Measurements from ENCODE around the gene CARS1.

Gene CARS1

DNA sequence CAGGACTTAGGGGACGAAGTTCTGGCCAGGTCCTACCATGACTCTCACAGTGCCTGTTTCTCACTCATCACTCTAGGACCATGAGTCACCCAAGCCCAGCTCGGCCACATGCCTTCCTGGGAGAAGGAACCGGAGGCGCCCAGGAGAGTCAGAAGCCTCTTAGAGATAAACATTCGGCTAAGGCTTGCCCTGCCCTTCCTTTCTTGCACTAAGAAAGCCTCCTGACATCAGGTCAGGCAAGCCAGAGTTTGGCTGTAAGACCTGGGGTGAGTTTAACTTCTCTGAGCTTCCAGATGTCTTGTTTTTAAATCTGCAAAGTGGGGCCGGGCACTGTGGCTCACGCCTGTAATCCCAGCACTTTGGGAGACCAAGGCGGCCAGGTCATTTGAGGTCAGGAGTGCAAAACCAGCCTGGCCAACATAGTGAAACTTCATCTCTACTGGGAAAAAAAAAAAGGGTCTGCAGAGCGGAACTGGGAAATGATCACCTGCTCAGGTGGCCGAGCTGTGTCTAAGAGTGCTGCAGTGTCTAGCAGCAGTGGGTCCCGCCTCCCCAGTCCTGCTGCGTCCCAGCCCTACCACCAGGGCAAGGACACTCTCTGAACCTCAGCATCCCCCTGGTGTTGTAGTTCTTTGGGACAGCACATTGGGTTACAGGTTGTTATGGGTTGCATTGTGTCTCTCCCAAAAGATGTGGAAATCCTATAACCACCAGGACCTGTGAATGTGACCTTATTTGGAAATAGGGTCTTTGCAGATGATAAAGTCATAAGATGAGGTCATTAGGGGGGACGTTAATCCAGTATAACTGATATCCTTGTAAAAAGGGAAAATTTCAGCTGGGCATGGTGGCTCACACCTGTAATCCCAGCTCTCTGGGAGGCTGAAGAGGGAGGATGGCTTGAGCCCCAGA, 1.8 kb upstream of the CARS1 start:
- no peak for DNase-seq
- no peak for ATAC-seq

DNA sequence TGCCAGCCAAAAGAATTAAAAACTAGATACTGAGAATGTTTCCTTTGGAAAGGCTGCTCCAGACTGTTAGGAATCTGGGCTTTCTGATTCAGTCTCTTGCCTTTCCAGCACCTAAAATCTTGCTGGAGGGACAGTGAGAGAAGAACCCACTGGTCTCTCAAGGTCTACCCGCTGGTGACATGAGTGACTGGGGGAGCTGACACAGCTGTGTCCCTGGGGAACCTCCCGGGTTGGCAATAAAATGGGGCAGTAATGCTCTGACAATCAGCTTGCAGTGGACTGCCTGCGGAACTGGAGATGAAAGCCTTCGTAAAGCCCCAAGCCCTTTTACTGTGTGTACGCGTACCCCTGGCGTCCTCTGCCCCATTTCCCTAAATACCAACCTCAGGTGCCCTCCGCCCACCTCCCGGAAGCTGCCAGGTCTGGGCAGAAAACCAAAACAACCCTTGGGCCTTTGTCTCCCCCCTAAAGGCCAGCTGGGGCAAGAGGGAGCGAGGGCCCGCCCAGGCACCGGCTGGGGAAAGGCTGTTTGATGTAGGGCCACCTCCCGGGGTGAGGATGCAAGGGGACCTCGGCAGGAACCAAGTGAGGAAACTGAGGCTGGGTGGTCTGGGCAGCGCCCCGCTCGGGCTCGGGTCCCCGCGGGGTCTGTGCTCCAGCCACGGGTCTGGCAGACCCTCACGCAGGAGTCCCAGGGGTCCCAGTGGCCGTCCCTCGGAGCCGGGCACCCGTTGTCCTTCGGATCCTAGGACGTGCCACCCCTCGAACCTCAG, 741 bp downstream of the CARS1 start:
- DNase-seq (peak; percentile 48), ATAC-seq (no peak)

DNA sequence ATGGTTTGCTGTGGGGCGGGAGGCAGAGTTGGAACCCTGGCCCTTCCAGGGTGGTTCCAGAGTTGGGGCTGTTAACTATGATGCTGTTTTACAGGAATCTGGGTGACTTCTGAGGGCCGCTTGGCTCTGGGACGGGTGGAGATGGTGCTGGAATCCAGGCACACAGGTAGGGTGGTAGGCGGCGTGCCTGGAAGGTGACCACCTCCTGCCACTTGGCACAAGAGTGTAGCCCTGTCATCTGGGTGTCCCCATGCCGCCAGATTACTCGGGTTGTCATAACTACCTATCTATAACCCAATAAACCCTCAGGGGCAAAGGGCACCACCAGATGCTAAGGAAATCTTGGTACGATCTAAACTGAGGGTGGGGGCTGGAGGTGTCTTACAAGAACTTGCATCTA, 1.3 kb downstream of the CARS1 start:
- no peak for ATAC-seq
- no peak for DNase-seq

DNA sequence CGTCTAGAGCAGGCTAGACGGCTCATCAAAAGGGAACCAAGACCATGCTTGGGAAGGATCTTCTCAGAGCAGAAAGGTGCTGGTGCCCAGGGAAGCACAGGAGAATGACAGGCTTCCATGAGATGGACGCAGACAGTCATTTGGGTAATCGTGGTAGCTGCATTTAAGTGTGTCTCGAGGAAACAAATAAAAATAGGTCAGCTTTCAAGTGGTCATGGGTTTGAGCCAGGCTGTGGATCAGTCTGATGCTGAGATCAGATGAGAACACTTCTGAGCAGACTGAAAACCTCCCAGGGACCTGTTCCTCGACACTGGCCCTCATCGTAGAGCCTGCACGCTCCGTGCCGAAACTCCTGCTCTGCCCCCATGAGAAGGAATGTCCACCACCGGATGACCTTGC, 4.7 kb downstream of the CARS1 start:
- DNase-seq = no peak
- no peak for ATAC-seq

DNA sequence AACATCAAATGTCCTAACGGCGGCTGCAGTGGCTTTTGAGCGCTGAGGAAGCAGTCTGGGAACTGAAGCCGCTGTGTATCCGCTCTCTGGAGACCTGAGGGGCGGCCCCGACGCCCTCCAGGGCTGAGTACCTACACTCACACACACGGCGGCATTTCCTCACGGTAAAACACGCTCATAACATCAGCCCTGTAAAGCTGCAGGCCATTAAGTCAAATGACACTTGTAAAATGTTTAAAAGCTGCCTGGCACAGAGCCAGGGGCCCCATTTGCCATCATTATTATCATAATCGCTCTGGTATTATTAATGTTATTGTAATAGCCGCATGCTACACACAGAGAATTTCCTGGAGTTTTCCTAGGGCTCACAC, 5.1 kb downstream of the CARS1 start:
- ATAC-seq (no peak), DNase-seq (no peak)

DNA sequence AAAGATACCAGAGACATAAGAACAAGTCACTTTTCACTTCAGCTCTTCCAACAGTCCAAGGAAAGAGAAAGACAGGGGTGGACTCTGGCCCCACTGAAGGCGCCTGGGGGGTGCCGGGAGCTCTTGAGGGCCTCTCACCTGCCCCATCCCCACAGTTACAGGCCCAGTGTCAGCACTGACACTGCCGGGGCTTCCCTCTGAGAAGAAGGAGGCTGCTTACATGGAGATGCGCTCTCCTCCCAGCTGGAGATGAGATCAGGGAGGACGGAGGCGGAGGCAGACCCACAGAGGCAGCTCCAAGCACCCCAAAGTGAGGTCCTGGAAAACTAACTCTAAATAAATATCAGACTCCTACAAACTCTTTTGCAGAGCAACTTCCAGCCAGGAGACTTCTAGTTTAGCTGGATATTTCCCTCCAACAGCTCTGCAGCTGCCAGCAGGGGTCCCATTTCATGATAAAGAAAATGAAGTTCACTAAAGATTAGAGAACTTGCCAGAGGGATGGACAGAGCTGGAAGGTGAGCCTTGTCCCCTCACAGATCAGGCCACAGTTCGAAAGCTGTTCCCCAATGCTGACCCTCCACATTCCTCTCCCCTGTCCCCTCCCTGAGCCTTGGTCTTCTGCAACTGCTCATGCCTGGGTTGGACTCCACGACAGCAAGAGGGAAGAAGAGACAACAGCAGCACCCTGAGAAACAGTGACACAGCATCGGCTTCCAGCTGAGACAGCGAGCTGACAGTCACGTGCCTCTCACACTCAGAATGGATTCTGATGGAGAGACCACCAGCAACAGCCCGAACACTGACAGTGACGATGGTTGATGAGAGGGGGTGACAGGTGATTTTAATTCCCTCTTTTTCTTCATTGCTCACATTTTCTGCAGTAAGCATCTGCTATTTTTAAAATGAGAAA, 5.8 kb downstream of the CARS1 start:
- DNase-seq = no peak
- ATAC-seq = no peak

DNA sequence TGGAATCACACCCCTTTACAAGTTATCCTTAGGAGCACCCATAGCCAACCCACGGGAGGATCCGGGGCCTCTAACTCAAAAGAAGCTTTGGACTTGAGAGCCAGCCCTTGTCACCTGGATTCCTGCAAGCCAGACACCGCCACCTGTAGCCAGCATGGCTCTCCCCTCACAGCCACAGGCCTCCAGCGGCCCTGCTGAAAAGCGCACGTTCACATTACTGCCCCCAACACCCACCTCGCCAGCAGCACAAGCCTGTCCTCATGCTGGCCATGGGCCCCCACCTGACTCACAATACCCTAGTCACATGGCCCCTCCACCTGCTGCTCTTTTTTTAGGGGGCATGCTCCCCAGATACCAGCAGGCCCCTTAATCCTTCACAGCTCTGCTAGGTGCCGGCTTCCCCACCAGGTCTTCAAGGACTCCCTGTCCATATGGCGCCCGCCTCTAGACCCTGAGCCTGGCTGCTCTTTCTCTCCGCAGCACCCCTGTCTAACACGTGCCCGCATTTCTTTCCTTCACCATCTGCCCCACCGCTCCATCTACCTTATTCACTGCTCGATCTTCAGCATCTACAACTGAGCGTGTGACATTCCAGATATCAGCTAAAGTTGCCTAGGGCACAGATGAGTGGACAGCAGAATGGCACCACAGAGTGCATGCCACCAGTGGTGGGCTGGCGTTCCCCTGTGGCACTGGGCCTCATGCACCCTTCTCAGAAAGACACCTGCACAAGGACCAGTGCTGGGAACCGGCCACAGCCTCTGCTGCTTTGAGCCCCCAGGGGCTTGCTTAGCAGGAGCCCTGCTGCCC, 6.6 kb downstream of the CARS1 start:
- no peak for ATAC-seq

DNA sequence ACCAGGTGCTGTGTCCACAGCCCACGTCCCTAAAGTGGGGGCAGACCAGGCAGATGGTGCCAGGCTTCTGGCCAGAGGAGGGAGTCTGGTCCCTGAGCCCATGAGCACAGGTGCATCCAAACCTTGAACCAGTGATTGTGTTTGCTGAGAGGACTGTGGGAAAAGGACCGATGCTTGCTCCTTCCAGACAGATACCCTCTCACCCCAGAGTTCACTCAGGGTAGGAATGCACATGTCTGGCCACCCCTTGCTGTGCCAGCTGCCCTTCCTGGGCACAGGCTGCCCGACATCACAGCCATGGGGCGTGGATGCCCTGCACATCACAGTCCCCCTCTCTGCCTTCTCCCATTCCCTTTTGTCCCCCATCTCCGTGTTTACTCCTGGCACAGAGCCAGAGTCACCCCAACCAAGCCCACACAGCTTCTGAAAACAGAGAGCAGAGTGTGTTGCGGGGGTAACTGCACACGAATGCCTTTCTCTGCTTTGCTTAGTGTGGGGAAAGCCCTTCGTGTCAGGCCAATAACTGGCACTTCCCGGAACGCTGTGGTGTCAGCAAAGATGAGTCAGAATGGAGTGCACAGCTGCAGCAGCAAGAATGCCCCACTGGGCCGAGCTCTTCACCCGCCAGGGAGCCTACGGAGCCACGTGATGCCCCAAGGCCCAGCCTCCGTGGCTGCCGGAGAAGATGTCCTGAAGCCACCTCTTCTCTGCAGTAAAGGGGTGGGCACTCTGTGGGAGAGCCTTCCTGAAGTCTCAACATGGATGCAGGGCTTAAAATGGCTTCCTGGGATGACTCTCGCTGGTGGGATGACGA, 7.6 kb downstream of the CARS1 start:
- DNase-seq = peak; percentile 56
- peak; percentile 87 for ATAC-seq

More for the DNA sequence above, 6.6 kb downstream of the CARS1 start:
- no peak for DNase-seq

DNA sequence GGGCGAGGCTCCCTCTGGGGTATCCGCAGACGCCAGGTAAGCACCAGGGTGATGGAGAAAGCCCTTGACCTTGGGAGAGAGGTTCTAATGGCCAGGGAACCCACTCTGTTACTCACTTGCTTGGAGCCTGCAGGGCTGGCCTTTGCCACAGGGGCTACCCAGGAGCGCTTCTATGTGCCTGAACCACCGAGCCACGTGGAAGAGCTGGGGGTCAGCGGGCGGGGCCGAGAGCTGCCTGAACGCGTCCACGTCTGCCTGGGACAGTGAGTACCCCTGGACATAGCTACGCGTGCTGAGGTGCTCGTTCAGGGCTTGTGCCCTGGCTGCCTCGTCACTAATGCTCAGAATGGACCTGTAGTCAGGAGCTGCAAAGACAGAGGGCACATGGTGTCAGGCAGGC, 9.6 kb downstream of the CARS1 start:
- no peak for ATAC-seq
- DNase-seq = no peak

DNA sequence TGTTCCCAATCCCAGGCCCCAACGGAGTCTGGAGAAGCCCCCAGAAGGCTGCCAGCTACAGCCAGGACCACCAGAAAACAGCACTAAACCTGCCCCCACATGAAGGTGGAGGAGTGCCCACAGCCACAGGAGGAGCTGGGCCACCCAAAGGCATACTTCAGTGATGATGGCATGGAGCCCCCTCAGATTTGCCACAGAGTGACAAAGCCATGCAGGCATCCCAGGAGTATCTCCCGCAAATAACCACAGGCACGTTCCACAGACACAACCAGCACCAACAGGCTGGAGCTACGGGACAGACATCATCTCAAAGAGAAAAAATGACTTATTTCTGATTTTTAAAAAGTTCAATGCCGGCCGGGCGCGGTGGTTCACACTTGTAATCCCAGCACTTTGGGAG, 10.6 kb downstream of the CARS1 start:
- no peak for ATAC-seq
- no peak for DNase-seq

DNA sequence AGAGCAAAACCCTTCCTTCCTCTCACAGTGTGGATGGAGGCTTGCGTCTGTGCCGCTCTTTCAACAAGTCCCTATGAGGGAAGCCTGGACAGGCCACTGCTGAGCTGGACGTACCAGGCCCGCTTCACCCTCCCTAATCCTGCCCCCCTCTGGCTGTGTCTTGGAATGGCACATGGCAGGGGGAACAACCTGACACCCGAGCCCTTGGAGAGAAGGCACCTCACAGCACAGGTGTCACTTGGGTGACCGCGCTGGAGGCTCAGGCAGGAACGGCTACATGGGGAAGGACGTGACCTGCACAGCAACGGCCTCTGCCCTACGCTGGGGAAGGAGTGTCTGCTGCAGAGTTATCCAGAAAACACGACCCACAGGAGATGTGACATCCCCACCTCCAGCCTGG, 11.0 kb downstream of the CARS1 start:
- ATAC-seq (no peak), DNase-seq (no peak)

DNA sequence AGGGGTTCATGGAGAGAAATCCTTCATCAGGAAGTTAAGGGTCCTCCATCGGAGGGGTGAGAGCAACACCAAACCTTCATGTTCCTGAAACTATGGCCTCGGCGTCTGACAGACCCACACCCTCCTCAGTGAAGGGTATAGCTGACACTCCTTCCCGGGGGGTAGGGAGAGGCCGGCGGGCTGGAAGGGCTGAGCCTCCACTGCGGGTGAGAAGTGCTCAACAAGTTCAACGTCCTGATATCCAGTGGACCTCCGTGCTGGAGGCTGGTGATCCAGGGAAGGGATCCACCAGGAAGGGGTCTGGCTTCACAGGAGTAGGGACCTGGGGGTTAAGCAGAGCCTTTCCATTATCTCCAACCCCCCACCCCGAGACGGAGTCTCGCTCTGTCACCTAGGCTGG, 12.3 kb downstream of the CARS1 start:
- no peak for ATAC-seq
- DNase-seq = no peak

DNA sequence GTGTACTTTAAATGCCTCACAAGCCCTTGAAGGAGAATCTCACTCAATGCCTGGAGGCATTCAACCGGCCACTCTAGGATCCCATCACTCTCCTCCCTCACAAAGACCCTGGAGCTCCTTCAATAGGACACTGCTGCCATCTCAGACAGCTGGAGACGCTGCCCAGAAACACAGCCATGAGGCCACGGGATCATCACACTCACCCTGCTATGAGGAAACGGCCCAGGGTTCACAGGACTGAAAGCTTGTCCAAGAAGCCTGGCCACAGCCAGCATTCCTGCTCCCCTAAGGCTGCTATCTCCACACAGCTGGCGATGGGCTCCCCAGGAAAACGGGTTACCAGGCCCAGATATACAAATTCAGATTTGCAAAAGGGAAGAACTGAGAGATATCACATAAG, 13.2 kb downstream of the CARS1 start:
- DNase-seq (no peak), ATAC-seq (no peak)

DNA sequence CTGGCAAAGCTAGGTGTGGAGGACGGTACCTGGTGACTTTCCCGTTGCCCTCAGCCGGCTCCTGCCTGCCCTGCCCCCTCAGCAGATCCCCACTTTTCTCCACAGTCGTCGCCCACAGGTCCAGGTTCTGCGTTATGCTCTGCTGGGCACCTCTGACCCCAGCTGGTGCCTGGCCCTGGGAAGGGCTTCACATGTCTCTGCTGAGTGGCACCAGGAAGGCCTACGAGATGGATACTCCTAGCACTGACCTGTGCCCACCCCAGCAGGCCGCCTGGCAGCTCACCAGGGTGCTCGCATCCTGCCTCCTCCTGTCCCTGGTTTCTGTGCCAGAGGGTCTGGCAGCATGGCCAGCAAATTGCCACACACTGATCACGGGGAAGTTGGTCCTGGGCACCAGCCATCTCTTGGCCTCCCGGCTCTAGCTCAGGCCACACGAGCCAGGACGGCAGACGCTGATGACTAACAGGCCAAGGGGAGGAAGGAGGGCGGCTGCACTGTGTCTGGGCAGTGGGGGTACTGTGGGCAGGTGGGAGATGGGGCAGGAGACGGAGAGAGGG, 13.8 kb downstream of the CARS1 start:
- ATAC-seq = no peak
- DNase-seq = no peak

DNA sequence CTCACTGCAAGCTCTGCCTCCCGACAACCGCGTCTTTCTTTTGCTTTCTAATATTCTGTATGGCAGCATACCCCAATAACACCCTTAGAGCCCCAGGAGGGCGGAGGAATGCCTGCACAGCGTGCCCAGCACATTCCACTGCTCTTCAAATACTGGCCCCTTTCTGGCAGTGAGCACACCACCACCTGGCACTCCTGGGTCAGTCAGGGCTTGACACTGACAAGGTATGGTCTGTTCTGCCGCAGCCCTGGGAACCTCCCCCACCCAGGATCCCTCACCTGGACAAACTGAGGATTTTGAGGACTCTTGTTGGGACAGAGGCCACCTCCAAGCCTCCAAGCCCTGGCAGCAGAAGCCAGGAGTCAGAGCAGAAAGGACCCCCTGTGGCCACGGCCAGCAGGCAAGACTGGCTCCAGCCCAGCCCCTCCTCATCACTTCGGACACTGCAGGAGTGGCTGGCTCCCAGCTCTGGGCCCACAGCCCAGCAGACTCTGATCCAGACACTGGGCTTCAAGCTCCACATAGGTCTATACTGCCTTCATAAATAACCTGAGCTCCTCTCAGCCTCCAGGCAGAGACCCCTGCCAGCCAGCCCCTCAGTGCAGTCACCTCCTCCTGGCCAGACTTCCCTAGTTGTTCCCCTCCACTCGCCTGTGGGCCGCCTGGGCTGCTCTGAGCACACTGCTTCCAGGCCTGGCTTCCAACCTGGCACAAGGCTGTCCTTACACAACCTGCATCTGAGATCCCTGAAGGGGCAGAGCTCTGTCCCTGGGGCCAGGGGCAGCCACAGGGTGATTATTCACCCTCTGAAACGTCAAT, 14.5 kb downstream of the CARS1 start:
- ATAC-seq = no peak
- no peak for DNase-seq

DNA sequence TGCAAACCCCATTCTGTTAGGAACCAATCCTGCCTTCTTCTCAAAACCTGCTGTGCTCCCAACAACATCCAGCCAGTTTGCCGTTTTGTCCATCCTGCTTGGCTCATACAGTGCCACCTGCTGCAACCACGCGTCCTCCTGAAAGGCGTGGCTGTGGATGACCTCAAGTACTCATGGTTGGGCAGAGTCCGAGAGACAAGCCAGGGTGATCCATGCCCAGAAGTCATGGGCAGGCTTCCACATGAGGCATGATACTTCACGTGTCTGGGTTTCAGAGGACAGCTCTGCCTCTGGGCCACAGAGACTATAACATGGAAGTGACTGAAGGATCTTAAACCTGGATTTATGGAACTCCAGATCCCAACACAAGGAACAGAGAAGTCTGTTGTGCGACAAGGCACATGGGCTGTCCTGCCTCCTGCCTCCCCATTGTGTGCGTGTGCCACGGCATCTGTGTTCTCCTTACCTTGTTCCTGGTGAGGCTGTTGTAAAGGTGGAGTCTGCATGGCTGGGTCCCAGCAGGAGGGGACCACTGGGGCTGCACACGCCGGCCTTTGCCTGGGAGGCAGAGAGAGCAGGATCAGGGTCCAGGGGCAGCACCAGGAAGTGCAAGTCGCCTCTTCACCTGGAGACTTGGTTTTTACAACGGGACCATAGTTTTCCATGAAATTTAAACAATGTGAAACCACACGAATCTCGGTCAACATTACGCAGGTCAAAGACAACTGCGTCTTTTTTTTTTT, 15.4 kb downstream of the CARS1 start:
- DNase-seq = no peak
- ATAC-seq = no peak

DNA sequence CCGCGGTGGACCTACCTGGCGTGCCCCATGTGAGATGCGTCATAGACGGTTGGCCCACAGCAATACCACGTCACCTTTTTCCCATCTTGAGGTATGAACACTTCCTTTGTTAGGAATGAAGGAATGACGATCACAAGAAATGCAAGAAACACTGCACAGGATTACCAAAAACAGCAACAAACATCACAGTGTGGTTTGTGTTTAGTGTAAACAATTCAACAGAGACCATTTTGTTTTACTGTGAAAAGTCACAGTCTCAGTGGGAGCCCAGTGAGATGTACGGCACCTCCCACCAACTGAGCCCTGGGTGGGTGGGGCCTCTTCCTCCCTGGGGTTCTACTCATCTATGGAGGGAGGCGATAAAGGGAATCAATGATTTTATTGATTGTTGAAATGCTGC, 16.3 kb downstream of the CARS1 start:
- no peak for ATAC-seq
- DNase-seq = no peak

DNA sequence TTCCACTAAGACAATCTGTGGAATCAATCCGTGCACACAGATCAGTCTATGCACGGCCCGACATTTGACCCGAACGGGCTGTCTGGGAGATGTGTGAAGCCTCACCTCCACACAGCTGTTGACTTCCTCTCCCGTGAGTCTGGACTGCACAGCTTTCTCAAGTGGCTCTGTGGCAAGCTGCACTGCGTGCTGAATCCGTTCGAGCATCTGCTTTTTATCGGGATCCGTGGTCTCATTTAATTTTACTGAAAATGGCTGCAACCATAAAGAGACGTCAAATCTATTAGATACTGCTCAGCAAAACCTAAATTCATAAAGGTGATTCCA, 19.3 kb downstream of the CARS1 start:
- no peak for ATAC-seq
- DNase-seq = no peak
